ENCODE results near the gene MGAT5B.

MGAT5B gene

GRCh38 chr17:76955191-76955590, 87.0 kb downstream of the MGAT5B start:
- TF ChIP-seq, protein P1, sequence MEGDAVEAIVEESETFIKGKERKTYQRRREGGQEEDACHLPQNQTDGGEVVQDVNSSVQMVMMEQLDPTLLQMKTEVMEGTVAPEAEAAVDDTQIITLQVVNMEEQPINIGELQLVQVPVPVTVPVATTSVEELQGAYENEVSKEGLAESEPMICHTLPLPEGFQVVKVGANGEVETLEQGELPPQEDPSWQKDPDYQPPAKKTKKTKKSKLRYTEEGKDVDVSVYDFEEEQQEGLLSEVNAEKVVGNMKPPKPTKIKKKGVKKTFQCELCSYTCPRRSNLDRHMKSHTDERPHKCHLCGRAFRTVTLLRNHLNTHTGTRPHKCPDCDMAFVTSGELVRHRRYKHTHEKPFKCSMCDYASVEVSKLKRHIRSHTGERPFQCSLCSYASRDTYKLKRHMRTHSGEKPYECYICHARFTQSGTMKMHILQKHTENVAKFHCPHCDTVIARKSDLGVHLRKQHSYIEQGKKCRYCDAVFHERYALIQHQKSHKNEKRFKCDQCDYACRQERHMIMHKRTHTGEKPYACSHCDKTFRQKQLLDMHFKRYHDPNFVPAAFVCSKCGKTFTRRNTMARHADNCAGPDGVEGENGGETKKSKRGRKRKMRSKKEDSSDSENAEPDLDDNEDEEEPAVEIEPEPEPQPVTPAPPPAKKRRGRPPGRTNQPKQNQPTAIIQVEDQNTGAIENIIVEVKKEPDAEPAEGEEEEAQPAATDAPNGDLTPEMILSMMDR (conservative IDR thresholded peaks at IDR 0.05; ENCODE audit: low read depth), result no peak
- no peak overlapping the region for H3K27ac ChIP-seq
- DNase-seq (ENCODE audit: low spot score), result no peak
- CTCF ChIA-PET, result no interaction called here
- POLR2A ChIA-PET (ENCODE audit: low non-redundant PET), result interaction anchor here (0.5 to 0.7 kb wide), 2 partner anchors 18 to 26 kb away, joined by 3 read pairs; no protein-coding TSS in a partner anchor

- ChIA-PET CTCF (interaction anchor here (0.6 kb wide), 1 partner anchor 107 kb away, joined by 5 read pairs; no protein-coding TSS in a partner anchor), POLR2A (ENCODE audit: low non-redundant PET) (no interaction called here)
- no peak overlapping the region for H3K27ac ChIP-seq
Observed at GRCh38 chr17:76956846-76957540, 88.8 kb downstream of the MGAT5B start.

GRCh38 chr17:76957678-76958464, 89.7 kb downstream of the MGAT5B start:
- no peak for DNase-seq (ENCODE audit: low spot score)

More at GRCh38 chr17:76956846-76957540, 88.8 kb downstream of the MGAT5B start:
- TF ChIP-seq, protein P1 (conservative IDR thresholded peaks at IDR 0.05; ENCODE audit: low read depth), result no peak
- DNase-seq (ENCODE audit: low spot score), result no peak

DNA sequence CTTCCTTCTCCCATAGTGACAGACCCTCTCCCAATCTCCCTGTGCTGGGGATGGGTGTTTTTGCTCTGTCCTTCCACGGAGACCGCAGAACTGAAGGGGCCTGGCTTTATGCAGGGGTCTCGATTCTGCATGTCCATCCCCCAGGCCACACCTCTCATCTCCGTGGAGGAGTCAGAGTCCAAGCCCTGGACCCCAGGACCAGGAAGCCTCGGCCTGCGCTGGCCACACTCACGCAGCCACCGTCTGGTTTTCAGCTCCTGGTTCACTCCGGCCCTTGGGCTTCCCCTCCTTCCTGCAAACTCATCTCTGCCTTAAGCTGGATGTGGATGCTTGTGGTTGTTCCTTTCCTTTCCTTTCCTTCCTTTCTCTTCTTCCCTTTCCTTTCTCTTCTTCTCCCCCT, 90.8 kb downstream of the MGAT5B start:
- CTCF ChIA-PET, result no interaction called here
- H3K27ac ChIP-seq, result no peak overlapping the region
- DNase-seq (ENCODE audit: low spot score), result no peak
- POLR2A ChIA-PET (ENCODE audit: low non-redundant PET), result no interaction called here
- TF ChIP-seq, protein P1 (conservative IDR thresholded peaks at IDR 0.05; ENCODE audit: low read depth), result no peak

More at GRCh38 chr17:76957678-76958464, 89.7 kb downstream of the MGAT5B start:
- no peak overlapping the region for H3K27ac ChIP-seq
- TF ChIP-seq, protein P1 (conservative IDR thresholded peaks at IDR 0.05; ENCODE audit: low read depth), result no peak
- POLR2A ChIA-PET (ENCODE audit: low non-redundant PET), result no interaction called here
- CTCF ChIA-PET, result interaction anchor here (0.6 kb wide), 1 partner anchor 108 kb away, joined by 5 read pairs; no protein-coding TSS in a partner anchor

- TF ChIP-seq, protein P1 (conservative IDR thresholded peaks at IDR 0.05; ENCODE audit: low read depth), result no peak
Observed at GRCh38 chr17:76961869-76962268, 93.7 kb downstream of the MGAT5B start.

DNA sequence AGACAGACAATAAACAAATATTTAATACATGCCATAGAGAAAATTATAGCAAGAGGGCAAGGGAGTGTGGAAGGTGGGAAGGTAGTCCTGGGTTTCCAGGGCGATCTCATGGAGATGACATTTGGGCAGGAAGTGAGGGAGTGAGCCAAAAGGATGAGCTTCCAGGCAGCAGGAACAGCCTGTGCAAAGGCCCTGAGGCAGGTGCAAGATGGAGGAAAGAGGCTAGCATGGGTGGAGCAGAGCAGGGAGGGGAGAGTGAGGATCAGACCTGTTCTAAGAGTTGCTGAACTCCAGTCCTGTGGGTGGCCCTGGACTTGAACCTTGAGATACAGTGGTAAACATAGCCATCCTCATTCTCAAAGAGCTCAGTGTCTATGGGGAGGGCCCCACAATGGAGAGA, 94.7 kb downstream of the MGAT5B start:
- TF ChIP-seq, protein P1 (conservative IDR thresholded peaks at IDR 0.05; ENCODE audit: low read depth), result no peak
- CTCF ChIA-PET, result no interaction called here
- POLR2A ChIA-PET (ENCODE audit: low non-redundant PET), result no interaction called here
- DNase-seq (ENCODE audit: low spot score), result no peak
- no peak overlapping the region for H3K27ac ChIP-seq

More at GRCh38 chr17:76961869-76962268, 93.7 kb downstream of the MGAT5B start:
- ChIA-PET CTCF (no interaction called here), POLR2A (ENCODE audit: low non-redundant PET) (no interaction called here)
- no peak for DNase-seq (ENCODE audit: low spot score)
- no peak overlapping the region for H3K27ac ChIP-seq

Measured in RWPE1 (cell line).